Body of pancreas (tissue), 4 donors: ENCODE measurements around the gene UNC45B. TPM values are rescaled to one million over a fixed set of nuclear protein-coding genes. Genes with fewer than 3 reads are reported as not detected.
"Not testable (repeated sequence)": the region's sequence is repeated elsewhere in the genome, so short reads cannot be mapped to it uniquely, and the experiment has no call there.

Source experiments
- ATAC-seq: fragments of 150-250 bp; one replicate; pipeline ENCODE4 v1.9.1; 2016
- DNase-seq, 4 donors: peaks; one replicate each; pipeline ENCODE4 v3.0.0-alpha.2; 2019
- H3K27ac ChIP-seq, 4 donors: fragments of 200-600 bp; sonication (generic); 1 replicate in 3 of 4; 2 replicates in 1 of 4; pipeline versions ENCODE4 v1.5.1 to v1.6.1; 2016 to 2019; ENCODE audit warnings: mild to moderate bottlenecking in 1 of 4, mixed read lengths in 1 of 4, moderate library complexity in 1 of 4
- H3K27me3 ChIP-seq, 2 donors: fragments of 200-600 bp; sonication (generic); one replicate each; pipeline ENCODE4 v1.6.0; 2016; ENCODE audit warnings: mild to moderate bottlenecking in 1 of 2
- H3K36me3 ChIP-seq, 2 donors: fragments of 200-600 bp; sonication (generic); replicated peaks in 1 of 2; 2 replicates each; pipeline ENCODE4 v1.5.1; 2016; ENCODE audit warnings: low read depth in 2 of 2; ENCODE audit not compliant: insufficient read depth in 1 of 2
- H3K4me1 ChIP-seq: fragments of 200-600 bp; sonication (generic); one replicate; pipeline ENCODE4 v1.6.0; 2016
- H3K4me3 ChIP-seq, 2 donors: fragments of 200-600 bp; sonication (generic); 1 replicate in 1 of 2; 2 replicates in 1 of 2; pipeline ENCODE4 v1.5.1; 2016 to 2019
- H3K9me3 ChIP-seq, 3 donors: fragments of 200-600 bp; sonication (generic); 1 replicate in 2 of 3; 2 replicates in 1 of 3; pipeline ENCODE4 v1.5.1; 2016
- CTCF ChIP-seq, 7 experiments: fragments of 450-650 bp in 4 of 7; fragments of 200-600 bp in 3 of 7; sonication (generic) in 3 of 7; IDR thresholded peaks; one replicate each; pipeline ENCODE4 v1.5.1; 2016 to 2019; ENCODE audit warnings: antibody characterized with exemption in 7 of 7
- POLR2A ChIP-seq, 3 donors: fragments of 450-650 bp; IDR thresholded peaks; one replicate each; pipeline ENCODE4 v1.6.1; 2016; ENCODE audit warnings: antibody characterized with exemption in 3 of 3, mild to moderate bottlenecking in 2 of 3
- WGBS, 2 donors: methylation state at CpG; one replicate each; pipeline ENCODE4 v1.1.5; 2017; 5-methylcytosine and 5-hydroxymethylcytosine counted together
- intact Hi-C: fragments of 100-400 bp; cut with DNase I; formaldehyde crosslinking; loops from one replicate; pipeline ENCODE4 v1.15.1; 2023
- total RNA-seq, 2 donors: library from RNA; depleted of rRNA; stranded (reverse); fragments of >200 nt; gene quantifications; one replicate each; pipeline ENCODE4 v1.1.0, GENCODE V29; 2016

UNC45B gene
- total RNA-seq, 2 donors from 2014 or later: not detected

DNA sequence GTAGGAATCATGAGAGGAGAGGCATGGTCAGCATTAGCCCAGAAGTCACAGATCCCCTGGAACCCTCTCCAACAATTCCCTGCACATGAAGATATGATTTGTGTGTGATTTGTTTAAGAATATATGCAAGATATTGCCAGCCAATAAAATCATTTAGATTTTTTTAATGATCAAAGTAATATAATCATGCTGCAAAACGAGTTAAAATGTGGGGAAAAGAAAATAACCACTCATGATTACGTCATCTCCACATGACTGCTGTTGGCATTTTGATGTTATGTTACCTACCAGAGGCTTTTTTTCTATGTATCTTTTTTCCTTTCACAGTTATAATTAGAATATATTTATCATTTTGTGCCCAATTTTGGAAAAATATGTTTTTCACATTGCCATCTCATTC, 24.2 kb downstream of the UNC45B start:
- intact Hi-C loops: no loop called here
- H3K36me3 ChIP-seq: no peaks in the 10 kb centered on the region
- H3K4me1 ChIP-seq: peaks cover 3% of the 10 kb centered on the region
- TF ChIP-seq CTCF (IDR thresholded peaks at IDR 0.05) (no peak), POLR2A (IDR thresholded peaks at IDR 0.05) (no peak)
- WGBS, 2 donors: 32 to 35% methylated on average over 2 of the region's 2 CpGs
- H3K4me3 ChIP-seq: no peak overlapping the region
- ATAC-seq: no peak
- no peaks in the 10 kb centered on the region for H3K27me3 ChIP-seq
- no peak overlapping the region for H3K27ac ChIP-seq
- no peaks in the 10 kb centered on the region for H3K9me3 ChIP-seq
- DNase-seq: no peak

DNA sequence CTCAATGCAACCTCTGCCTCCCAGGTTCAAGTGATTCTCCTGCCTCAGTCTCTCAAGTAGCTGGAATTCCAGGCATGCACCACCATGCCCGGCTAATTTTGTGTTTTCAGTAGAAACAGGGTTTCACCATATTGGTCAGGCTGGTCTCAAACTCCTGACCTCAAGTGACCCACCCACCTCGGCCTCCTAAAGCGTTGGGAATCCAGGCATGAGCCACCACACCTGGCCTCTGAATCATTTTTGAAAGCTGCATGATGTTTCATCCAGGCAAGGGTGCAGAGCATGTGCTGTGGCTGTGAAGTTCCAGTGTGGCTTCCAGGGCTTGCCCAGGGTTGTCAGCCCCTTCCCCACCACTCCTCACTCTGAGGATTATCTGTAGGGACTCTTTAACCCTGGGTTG, 24.7 kb downstream of the UNC45B start:
- H3K4me3 ChIP-seq, intact Hi-C loops, H3K36me3 ChIP-seq, H3K4me1 ChIP-seq, H3K27me3 ChIP-seq, H3K9me3 ChIP-seq, DNase-seq, H3K27ac ChIP-seq, ATAC-seq: not testable (repeated sequence)
- 82 to 92% methylated on average over 3 of the region's 3 CpGs for WGBS, 2 donors

GRCh38 chr17:35174835-35175334, 27.3 kb downstream of the UNC45B start:
- H3K9me3 ChIP-seq: no peaks in the 10 kb centered on the region
- H3K4me1 ChIP-seq: peaks cover 3% of the 10 kb centered on the region
- no peak overlapping the region for H3K27ac ChIP-seq
- no peak overlapping the region for H3K4me3 ChIP-seq
- H3K36me3 ChIP-seq: no peaks in the 10 kb centered on the region
- DNase-seq: no peak
- WGBS, 2 donors: 69 to 79% methylated on average over 2 of the region's 2 CpGs
- ATAC-seq: no peak
- TF ChIP-seq CTCF (IDR thresholded peaks at IDR 0.05) (no peak), POLR2A (IDR thresholded peaks at IDR 0.05) (no peak)
- intact Hi-C loops: no loop called here
- H3K27me3 ChIP-seq: no peaks in the 10 kb centered on the region

DNA sequence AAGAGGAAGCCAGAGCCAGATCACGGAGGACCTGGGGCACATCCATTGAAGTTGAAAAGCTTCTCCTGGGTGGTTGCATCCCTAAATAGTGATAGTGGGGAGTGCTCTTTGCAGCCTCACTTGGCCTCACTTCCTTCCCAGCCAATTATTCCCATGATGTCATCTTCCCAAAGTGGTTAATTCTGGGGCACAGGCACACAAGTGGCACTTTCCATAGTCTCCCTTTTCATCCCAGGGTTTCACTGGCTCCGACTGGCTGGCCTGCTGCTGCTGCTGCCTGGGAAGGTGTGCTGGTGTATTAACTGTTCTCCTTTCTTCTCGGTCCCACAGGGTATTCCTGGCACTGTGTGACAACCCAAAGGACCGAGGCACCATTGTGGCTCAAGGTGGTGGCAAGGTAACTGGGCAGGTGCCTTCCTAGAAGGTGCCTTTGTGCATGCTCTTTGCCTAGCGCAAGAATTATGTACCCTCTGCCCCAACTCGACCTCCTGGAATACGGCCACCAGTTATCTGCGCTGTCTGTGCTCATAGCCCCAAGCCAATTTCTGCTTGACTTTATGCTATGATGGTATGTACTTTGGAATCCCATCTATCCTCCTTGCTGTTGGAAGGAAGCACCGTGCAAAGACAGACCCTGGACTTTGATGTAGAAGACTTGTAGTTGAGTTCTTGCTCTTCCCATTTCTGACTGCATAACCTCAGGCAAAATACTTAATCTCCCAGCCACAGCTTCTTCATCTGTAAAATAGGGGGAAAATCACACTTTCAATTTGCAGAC, 28.2 kb downstream of the UNC45B start:
- Histone ChIP-seq H3K27me3 (no peaks in the 10 kb centered on the region), H3K9me3 (no peaks in the 10 kb centered on the region), H3K4me1 (peaks cover 3% of the 10 kb centered on the region), H3K27ac (no peak overlapping the region), H3K36me3 (no peaks in the 10 kb centered on the region), H3K4me3 (no peak overlapping the region)
- intact Hi-C loops: no loop called here
- DNase-seq: no peak
- TF ChIP-seq POLR2A (IDR thresholded peaks at IDR 0.05) (no peak), CTCF (IDR thresholded peaks at IDR 0.05) (no peak)
- ATAC-seq: no peak
- 58 to 62% methylated on average over 8 to 9 of the region's 9 CpGs for WGBS, 2 donors

GRCh38 chr17:35176897-35177296, 29.3 kb downstream of the UNC45B start:
- H3K4me3 ChIP-seq: no peak overlapping the region
- no peak overlapping the region for H3K27ac ChIP-seq
- no peak for ATAC-seq
- no peak for DNase-seq
- H3K36me3 ChIP-seq: no peaks in the 10 kb centered on the region
- no peaks in the 10 kb centered on the region for H3K27me3 ChIP-seq
- WGBS, 2 donors: 53 to 55% methylated on average over 4 to 8 of the region's 8 CpGs
- H3K9me3 ChIP-seq: no peaks in the 10 kb centered on the region
- H3K4me1 ChIP-seq: no peaks in the 10 kb centered on the region
- TF ChIP-seq POLR2A (IDR thresholded peaks at IDR 0.05): no peak
- TF ChIP-seq CTCF (IDR thresholded peaks at IDR 0.05): no peak
- intact Hi-C loops: no loop called here

DNA sequence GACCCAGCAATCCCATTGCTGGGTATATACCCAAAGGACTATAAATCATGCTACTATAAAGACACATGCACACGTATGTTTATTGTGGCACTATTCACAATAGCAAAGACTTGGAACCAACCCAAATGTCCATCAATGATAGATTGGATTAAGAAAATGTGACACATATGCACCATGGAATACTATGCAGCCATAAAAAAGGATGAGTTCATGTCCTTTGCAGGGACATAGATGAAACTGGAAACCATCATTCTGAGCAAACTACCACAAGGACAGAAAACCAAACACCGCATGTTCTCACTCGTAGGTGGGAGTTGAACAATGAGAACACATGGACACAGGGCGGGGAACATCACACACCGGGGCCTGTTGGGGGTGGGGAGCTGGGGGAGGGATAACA, 31.8 kb downstream of the UNC45B start:
- DNase-seq, intact Hi-C loops, H3K36me3 ChIP-seq, H3K4me3 ChIP-seq, H3K9me3 ChIP-seq, H3K27me3 ChIP-seq, ATAC-seq, H3K27ac ChIP-seq, H3K4me1 ChIP-seq: not testable (repeated sequence)
- WGBS, 2 donors: 81 to 87% methylated on average over 5 of the region's 5 CpGs
